DMS53 (cell line): Measurements from ENCODE around the gene SLC16A8.
A peak's percentile ranks its signal among the peaks of the same experiment; 100 is the strongest.
"Not testable (repeated sequence)": the region's sequence is repeated elsewhere in the genome, so short reads cannot be mapped to it uniquely, and the experiment has no call there.

Experiments used
- DNase-seq: peaks from one replicate; lab custom pipeline; 2025; lab: John Stamatoyannopoulos, UW

Gene SLC16A8

DNA sequence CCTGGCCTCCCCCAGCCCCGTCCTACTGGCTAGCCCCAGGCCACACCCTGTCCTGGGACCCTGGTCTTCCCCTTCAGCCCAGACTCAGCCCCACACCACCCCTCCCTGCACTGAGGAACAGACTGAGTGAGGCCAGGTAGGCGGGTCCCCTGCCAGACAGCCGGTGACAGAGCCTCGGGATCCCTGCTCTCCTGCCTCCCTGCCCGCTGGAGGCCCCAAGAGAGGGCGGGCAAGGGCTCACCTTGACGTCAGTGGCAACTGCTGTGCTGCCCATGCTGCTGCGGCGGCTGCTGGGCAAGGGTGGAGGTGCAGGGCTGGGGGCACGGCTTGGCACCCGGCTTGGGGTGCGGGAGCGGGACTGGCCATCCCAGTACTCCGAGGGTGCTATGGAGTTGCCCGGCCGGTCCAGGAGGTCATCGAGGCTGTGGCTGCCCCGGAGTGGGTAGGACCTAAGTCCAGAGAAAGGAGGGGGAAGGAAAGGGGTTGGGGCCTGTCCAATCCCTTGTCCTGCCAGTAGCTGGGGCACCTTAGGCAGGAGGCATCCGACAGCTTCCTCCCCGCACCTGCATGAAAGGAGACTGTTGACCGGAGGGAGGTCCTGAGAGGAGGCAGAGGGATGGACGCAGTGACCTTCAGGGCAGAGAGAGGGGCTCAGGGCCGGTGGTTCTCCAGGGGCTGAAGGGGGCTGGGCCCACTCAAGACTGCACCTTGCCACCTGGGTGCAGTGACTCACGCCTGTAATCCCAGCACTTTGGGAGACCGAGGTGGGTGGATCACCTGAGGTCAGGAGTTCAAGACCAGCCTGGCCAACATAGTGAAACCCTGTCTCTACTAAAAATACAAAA lies 2.2 kb upstream of the SLC16A8 start:
- DNase-seq, result no peak

DNA sequence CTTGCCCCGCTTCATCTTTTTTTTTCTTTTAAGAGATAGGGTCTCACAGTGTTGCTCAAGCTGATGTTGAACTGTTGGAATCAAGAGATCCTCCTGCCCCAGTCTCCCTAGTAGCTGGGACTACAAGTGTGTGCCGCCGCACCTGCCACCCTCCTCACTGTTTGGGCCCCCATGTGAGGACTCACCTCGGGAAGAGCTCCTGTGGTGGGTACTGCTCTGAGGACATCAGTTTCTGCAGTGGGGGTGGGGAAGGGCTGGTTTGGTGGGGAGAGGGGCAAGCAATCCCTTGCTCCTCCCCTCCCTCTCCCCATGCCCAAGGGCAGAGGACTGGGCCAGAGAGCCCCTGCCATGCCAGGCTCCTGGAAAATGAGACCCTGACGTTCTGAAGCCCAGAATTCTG lies 1.5 kb upstream of the SLC16A8 start:
- DNase-seq, result no peak

DNA sequence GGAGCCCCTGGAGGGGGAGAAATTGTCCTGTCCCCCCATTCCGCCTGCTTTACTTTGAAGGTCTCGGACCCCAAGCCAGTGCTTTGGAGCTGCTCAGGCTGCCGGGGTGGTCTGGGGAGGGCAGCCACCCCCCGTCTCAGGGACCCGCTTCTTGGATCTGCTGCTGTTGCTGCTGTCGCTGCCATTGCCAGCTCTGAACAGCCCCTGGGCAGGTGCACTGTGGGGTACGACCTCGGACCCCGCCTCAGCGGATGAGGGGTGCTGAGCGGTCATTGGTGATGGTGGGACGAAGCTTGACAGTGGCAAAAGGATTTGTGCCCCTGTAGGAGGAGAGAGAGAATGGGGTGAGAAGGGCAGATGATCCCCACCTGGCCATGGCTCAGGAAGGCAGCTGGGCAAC lies 1.1 kb upstream of the SLC16A8 start:
- no peak for DNase-seq

DNA sequence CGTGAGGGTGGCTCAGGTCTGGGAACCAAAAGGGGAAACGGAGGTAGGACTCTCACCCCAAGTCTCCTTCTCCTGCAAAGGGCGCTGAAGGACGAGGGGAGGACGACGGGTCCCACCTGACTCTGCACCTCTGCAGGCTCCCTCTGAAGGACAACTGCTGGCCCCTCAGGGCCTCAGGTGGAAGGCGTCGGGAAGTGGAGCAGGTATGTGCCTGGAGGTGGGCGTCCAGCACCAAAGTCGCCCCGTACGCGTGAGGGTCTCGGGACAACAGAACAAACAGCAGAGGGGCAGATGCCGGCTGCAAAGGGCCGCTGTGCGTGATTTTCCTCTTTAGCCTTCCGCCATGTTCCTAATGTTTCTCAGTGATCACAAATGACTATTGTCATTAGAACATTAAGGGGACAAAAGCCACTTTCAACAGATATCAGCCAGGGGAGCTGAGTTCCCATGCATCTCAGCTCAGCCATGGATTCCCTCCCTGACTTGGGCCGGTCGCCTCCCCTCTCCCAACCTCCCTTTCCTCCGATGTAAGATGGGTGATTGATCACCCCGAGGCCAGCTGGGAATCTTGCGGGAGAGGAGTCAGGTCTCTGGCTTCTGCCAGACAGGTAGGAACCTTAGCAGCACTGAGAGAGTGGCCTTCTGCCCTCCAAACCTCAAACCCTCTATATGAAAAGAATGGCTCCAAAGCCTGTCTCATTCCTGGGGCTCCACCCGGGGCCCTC lies 836 bp downstream of the SLC16A8 start:
- no peak for DNase-seq

DNA sequence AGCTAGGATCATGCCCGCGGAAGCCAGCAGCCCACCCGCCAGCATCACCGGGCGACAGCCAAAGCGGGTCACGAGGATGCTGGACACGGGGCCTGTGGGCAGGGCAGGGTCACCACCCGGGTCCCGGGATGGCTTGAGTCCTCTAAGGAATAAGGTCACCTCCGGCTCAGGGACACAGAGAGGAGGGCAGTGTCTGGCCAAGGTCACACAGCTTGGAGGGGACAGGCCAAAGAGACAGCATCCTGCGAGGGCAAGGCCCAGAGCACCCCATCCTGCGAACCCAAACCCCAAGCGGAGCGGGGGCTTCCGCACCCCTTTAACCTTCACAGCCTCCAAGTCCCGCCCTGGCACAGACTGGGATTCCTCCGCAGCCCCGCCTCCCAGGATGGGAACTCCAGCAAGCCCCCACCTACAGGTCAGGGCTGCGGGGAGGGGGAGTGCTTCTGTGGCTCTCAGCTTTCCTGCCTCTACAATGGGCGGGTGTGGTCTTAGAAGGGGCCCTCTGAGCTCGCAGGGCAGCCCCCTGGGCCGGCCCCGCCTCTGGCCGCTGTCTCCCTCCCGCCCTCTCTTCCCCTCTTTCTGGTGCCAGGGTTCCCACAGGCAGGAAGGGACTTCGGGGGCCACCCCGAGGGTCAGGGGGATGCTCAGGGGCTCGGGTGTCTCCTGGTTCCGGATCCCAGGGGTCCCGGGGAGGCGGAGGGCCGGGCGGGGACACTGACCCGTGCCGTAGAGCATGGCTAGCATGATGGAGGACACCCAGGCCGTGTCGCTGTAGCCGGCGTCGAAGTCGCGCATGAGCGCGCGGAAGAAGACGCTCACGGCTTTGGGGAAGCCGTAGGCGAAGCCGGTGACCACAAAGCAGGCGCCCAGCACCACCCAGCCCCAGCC lies 1.8 kb downstream of the SLC16A8 start:
- DNase-seq, result peak; percentile 43

DNA sequence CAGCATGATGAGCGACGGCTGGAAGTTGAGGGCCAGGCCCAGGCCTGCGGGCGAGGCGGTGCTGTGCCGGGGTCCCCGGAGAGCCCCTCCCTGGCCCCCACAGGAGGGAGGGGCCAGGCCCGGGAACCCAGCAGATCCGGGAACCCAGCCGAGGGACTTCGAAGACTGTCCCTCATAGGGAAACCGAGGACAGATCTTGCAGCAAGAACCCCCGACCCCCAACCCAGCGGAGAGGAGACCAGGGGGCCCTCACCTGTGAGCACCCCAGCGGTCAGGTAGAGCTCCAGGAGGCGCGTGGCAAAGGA lies 2.4 kb downstream of the SLC16A8 start:
- no peak for DNase-seq

DNA sequence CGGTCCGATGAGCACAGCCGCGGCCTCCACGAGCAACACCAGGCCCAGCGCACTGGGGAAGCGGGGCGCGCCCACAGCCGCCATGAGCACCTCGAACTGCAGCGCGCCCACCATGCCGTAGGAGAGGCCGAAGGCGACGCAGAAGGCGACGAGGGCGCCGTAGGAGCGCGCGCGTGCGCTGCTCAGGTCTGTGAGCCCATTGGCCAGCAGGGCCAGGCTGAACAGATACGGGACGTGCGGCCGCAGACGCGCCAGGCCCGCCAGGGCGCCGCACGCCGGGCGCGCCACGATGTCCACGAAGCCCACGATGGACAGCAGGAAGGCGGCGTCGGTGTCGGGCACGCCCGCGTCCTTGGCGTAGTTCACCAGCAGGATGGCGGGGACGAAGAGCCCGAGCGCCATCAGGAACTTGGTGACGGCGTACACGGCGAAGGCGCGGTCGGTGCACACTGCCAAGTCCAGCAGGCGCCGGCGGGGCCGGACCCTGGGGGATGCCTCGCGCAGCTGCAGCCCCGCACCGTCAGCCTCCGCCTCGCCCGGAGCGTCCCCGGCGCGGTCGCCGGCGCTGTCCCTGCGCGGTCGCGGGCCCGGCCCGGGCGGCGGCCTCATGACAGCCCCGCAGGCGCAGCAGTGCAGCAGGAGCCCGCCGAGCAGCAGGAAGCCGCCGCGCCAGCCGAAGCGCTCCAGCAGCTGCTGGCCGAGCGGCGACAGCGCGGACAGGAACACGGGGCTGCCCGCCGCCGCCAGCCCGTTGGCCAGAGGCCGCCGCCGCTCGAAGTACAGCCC lies 2.9 kb downstream of the SLC16A8 start:
- peak; percentile 70 for DNase-seq

DNA sequence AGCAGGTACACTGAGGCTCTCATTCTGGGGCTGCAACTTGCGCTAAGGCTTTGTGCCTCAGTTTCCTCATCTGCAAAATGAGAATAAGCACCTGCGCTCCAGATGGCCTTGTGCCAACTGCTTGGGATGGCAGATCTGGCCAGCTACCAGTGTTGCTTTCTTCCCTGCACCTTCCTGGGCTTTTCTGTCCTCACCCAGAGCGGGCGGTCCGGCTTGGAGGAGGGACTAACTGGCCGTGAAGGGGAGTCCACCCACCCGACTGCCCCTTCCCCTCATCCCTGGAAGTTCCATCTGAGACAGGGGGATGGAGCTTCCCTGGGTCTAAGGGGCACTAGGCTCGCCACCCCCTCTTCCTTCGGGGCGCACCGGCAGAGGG lies 3.5 kb downstream of the SLC16A8 start:
- DNase-seq, result no peak

DNA sequence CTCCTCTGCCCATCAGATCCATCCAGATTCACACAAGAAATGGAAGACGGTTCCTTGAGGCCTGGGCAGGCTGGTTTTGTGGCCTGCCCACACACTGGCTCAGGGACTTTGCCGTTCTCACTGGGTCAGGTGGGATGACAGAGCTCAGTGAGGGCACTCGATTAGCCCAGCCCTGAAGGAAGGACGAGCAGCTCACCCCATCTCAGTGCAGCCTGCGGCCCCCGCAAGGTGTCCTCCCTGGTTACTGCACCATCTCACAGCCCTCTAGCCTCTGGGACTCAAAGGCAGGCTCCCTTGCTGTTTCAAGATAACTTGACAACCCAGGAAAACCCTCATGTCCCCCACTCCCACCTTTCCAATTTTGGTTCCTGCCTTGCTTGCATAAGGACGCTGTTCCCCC lies 4.2 kb downstream of the SLC16A8 start:
- no peak for DNase-seq

DNA sequence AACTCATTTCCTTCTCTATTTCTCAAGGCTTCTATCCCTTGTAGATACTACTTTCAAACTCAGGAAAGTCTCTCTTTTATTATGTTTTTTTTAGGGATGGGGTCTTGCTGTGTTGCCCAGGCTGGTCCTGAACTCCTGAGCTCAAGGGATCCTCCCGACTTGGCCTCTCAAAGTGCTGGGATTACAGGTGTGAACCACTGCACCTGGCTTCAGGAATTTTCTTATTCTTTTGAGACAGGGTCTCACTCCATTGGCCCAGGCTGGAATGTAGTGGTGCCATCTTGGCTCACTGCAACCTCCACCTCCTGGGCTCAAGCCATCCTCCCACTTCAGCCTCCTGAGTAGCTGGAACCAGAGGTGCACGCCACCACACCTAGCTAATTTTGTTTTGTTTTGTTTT lies 4.8 kb downstream of the SLC16A8 start:
- not testable (repeated sequence) for DNase-seq

DNA sequence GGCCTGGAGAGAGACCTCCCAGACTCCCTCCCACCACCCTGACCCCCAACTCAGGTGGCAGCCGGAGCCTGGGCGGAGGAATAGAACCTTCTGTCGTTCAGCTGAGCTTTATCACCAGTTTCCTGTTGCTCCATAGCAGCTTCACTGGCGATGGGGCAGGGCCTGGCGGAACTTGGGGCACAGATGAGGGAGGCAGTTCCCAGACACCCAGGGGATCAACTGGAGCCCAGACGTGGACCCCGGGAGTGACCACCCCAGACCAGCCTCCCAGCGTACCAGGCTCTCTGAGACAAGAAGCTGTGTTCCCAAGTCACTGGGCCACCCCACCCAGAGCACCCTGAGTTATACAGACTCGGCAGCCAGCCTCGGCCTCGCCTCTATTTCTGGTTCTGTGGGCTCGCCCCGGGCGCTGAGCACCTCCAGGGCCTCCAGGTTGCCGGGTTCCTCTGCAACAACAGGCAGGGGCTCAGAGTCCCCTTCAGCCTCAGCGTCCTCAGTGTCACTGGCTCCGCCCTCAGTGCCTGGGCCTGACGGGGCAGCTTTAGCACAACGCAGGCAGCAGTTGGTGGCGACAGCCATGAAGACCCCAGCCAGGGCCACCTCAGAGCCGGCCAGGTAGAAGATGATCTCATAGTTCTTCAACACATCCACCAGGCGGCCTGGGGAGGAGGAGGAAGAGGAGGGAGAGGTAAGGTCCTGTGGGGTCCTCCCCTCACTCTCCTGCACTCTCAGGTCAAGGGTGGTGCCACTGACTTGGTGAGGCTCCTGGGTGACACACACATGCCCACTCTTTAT lies 5.7 kb downstream of the SLC16A8 start:
- no peak for DNase-seq

DNA sequence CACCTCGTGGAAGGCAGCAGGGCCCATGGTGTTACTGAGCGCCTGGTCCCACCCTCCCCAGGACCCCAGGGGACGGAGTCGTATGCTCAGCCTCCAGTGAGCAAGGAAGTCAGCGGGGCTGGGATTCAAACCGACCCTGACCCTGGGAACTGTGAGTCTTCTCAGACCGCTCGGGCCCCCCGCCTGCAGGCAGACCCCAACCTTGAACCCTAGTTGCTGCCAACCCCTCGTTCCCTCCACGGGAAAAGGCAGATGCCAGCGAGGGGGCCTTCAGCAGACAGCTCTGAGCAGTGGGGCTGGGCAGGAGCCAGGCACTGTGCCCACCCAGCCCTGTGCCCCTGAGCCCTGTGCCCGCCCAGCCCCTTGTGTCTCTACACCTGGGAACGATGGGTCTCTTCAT lies 6.4 kb downstream of the SLC16A8 start:
- DNase-seq, result no peak

DNA sequence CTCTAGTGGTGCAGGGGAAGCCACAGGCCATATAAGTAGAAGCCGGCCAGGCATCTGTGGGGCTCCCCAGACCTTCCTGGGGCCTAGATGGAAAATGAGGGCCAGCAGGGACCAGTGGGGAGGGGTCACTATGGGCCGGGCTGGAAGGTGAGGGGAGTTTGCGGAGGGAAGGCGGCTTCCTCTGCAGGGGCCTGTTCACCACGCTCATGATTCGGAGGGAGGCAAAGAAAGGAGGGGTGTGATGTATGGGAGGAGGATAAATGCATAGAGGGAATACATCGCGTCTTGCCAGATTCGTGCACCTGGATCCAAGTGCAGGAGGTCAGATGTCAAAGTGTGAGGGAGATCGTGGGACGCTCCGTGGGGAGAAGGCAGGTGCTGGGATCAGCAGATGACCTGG lies 6.9 kb downstream of the SLC16A8 start:
- DNase-seq, result no peak

DNA sequence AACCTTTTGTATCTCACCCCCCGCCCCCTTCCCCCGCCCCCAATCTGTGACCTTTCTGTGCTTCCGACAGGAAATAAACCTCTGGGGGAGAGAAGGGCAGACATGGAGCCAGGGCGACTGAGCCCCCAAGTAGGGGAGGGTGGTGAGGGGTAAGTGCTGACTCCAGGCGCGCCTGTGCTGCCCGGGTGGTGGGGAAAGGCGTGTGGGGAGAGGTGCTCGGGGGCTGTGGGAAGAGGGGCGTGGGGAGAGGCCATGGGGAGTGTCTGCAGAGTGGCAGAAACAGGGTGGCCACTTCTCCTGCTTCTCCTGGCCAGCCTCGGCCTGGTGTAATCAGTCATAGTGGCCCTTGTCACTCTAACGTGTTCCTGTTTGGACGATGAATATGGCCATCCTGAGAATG lies 8.0 kb downstream of the SLC16A8 start:
- DNase-seq, result no peak

DNA sequence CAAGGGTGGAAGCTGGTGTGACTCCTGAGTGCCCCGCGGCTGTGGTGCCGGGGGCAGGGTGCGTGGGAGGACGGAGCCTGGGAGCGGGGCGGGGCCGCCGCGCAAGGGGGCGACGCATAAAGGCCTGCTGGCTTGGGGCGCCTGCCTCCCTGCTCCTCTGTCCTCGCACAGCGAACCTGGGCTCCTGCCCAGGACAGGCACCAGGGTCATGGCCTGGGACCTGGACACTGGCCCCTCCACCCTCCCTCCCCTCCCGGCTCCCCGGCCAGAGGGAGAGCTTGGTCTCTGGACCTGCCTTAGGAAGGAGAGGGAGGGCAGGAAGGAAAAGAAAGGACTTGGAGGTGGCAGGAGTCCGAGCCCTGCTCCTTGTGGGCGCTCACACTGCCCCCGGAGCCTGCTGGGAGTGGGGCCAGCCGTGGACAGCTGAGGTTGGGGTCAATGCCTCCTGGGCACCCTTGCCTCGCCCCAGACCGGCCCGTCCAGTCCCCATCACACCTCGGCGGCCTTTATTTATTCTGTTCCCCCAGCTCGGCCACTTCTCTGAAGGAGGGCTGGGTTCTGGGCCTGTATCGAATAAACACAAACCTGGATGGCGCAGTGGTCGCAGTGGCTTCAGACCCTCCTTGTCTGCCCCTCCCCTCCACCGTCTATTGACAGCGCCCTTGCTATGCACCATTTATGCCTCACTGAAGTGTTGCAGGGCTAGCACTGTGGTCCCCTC lies 8.7 kb downstream of the SLC16A8 start:
- DNase-seq, result no peak

DNA sequence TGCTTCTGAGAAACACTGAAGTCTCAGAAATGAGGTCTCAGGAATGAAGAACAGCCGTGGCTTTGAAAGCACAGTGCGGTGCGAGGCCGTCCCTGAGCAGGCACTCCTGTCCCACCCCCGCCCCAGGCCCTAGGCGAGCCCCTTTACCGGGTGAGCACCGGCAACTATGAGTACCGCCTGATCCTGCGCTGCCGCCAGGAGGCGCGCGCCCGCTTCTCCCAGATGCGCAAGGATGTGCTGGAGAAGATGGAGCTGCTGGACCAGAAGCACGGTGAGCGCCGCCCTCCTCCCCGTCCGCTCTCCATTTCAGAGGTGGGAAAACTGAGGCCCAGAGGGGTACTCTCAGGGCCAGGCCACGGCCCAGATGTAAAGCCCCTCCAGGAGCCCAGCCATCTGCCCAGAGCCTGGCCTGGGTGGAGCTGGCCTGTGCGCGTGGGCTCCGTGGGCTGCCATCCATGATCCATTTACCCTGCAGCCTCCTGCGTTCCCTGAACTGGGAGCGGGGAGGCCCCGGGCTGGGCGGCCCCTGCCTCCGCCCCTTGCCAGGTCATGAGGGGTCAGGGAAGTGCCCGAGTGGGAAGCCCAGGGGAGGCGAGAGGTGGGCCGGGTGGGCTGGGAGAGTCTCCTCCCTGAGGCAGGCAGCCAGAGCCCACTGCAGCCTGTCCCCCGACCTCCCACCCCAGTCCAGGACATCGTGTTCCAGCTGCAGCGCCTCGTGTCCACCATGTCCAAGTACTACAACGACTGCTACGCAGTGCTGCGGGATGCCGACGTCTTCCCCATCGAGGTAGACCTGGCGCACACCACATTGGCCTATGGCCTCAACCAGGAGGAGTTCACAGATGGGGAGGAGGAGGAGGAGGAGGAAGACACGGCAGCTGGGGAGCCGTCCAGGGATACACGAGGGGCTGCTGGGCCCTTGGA lies 9.5 kb downstream of the SLC16A8 start:
- DNase-seq, result no peak

DNA sequence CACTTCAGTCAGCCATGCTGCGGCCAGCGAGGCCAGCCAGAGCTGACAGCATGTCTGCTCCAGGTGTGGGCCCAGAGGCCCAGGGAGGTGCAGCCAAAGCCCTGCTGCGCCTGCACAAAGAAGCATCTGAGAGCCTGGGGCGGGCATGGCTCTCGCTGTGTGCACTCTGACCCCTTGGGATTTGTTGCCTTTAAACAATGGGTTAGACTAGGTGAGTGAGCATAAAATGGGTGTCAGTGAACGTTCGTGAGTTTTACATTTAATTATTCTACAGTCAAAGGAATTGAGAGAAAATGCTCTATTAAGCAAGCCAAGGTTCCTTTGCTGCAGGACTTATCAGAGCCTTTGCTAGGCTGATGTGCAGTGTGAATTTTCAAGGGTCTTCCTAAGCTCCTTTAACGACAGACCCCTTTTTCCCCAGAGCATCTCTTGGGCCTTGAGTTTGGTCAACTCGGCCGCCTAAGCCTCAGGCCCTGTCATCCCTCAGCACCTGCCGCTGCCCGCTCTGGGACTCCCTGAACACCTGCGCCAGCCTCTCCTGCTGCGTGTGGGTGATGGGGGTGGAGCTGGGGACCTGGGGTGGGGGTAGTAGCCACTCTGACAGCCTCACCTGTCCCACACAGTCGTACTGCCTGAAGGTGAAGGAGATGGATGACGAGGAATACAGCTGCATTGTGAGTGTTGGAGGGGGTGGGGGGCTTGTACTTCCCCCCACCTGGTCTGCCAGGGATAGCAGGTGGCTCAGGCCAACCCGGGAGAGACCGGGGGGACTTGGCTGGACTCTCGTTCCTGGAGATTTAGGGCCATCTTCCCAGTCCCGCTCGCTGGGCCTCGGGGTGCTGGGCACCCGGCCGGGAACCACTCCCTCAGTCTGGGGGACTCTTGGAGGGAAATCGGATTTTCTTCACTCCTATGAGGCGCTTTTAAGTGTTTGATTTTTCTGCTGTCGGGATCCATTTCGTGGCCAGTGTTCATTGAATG lies 10.5 kb downstream of the SLC16A8 start:
- DNase-seq, result no peak
